HEK293T (cell line): Measurements from ENCODE around the gene KNL1.

Experiments
- CTCF ChIA-PET: fragments of 350-600 bp; formaldehyde crosslinking; extraction: SDS; loops from one replicate; lab custom pipeline; 2021; ENCODE audit warnings: antibody characterized with exemption, inconsistent platforms; lab: Yijun Ruan, JAX
- POLR2A ChIA-PET: fragments of 350-600 bp; formaldehyde crosslinking; extraction: SDS; loops from one replicate; lab custom pipeline; 2020; ENCODE audit warnings: antibody characterized with exemption, inconsistent platforms; lab: Yijun Ruan, JAX
- DNase-seq: peaks from one replicate; pipeline ENCODE4 v3.0.0; 2012; ENCODE audit warnings: mixed read lengths; ENCODE audit errors: extremely low spot score
- ARNT ChIP-seq: fragments of 450-650 bp; IDR thresholded peaks from 2 replicates; pipeline ENCODE4 v1.6.1; 2017; ENCODE audit warnings: mild to moderate bottlenecking
- BHLHE40 ChIP-seq: fragments of 450-650 bp; IDR thresholded peaks from 2 replicates; pipeline ENCODE4 v1.6.1; 2016; ENCODE audit warnings: mild to moderate bottlenecking, moderate library complexity, borderline replicate concordance
- CTBP1 ChIP-seq: fragments of 450-650 bp; IDR thresholded peaks from 2 replicates; pipeline ENCODE4 v1.6.1; 2016; ENCODE audit warnings: borderline replicate concordance
- ELF4 ChIP-seq: fragments of 450-650 bp; IDR thresholded peaks from 2 replicates; pipeline ENCODE4 v1.6.1; 2017; ENCODE audit warnings: antibody characterized with exemption
- FOXA1 ChIP-seq: fragments of 450-650 bp; IDR thresholded peaks from 2 replicates; pipeline ENCODE4 v1.6.1; 2016; ENCODE audit warnings: mild to moderate bottlenecking
- FOXK2 ChIP-seq: fragments of 450-650 bp; IDR thresholded peaks from 2 replicates; pipeline ENCODE4 v1.6.1; 2016; ENCODE audit warnings: mild to moderate bottlenecking
- FOXM1 ChIP-seq: fragments of 450-650 bp; IDR thresholded peaks from 2 replicates; pipeline ENCODE4 v1.6.1; 2017; ENCODE audit warnings: mild to moderate bottlenecking, borderline replicate concordance
- HDGF ChIP-seq: fragments of 450-650 bp; IDR thresholded peaks from 2 replicates; pipeline ENCODE4 v1.6.1; 2017; ENCODE audit warnings: antibody characterized with exemption, borderline replicate concordance
- L3MBTL2 ChIP-seq: fragments of 450-650 bp; conservative IDR thresholded peaks from 2 replicates; pipeline ENCODE4 v1.6.1; 2016; ENCODE audit warnings: mild to moderate bottlenecking
- LEF1 ChIP-seq: fragments of 450-650 bp; IDR thresholded peaks from 2 replicates; pipeline ENCODE4 v1.6.1; 2017; ENCODE audit warnings: mild to moderate bottlenecking, borderline replicate concordance
- NFRKB ChIP-seq: fragments of 450-650 bp; IDR thresholded peaks from 2 replicates; pipeline ENCODE4 v1.6.1; 2016; ENCODE audit warnings: mild to moderate bottlenecking, moderate library complexity
- SP1 ChIP-seq: fragments of 450-650 bp; IDR thresholded peaks from 2 replicates; pipeline ENCODE4 v1.6.1; 2017
- SUZ12 ChIP-seq: fragments of 450-650 bp; IDR thresholded peaks from 2 replicates; pipeline ENCODE4 v1.6.1; 2016; ENCODE audit warnings: mild to moderate bottlenecking
- TARDBP ChIP-seq: fragments of 450-650 bp; IDR thresholded peaks from 2 replicates; pipeline ENCODE4 v1.6.1; 2016
- ZNF384 ChIP-seq: fragments of 450-650 bp; IDR thresholded peaks from 2 replicates; pipeline ENCODE4 v1.6.1; 2016
- TF ChIP-seq, protein P1 (sequence below): fragments of 450-650 bp; IDR thresholded peaks from 2 replicates; pipeline ENCODE4 v1.6.1; 2016

KNL1 gene

GRCh38 chr15:40684381-40684780 is 90.3 kb downstream of the KNL1 start:
- CTCF ChIA-PET: interaction anchor here (0.6 to 1.0 kb wide), 4 partner anchors 10 to 1082 kb away, joined by 3 to 8 read pairs (median 4); no protein-coding TSS in a partner anchor

DNA sequence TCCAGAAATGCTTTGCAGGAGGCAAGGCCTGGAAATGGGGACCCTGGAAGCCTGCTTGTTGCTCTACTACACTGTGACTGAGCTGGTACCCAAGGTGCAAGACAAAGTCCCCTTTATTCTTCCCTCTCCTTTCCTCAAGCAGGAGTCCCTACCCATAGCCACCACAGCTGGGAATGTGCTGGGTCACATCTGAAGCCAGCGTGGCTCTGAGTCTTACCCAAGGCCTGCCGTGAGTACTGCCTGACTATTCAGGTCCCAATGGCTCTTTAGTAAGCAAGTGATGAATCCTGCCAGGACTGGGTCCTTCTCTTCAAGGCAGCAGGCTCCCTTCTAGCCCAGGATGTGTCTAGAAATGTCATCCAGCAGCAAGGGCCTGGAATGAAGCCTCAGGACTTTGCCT is 91.3 kb downstream of the KNL1 start:
- ChIA-PET POLR2A (interaction anchor here (1.9 kb wide), 1 partner anchor 9 kb away, joined by 9 read pairs; the partner anchor contains the start of gene RAD51), CTCF (interaction anchor here (1.0 kb wide), 1 partner anchor 97 kb away, joined by 4 read pairs; no protein-coding TSS in a partner anchor)
- TF ChIP-seq ZNF384 (no peak), HDGF (no peak), L3MBTL2 (no peak), FOXA1 (no peak), FOXK2 (no peak), ARNT (no peak)
- DNase-seq: no peak

More at GRCh38 chr15:40684381-40684780, 90.3 kb downstream of the KNL1 start:
- no peak for DNase-seq
- POLR2A ChIA-PET: interaction anchor here (1.0 kb wide), 1 partner anchor 10 kb away, joined by 6 read pairs; the partner anchor contains the start of gene RAD51
- TF ChIP-seq FOXK2 (no peak), L3MBTL2 (no peak), BHLHE40 (no peak), LEF1 (no peak), ELF4 (no peak), TARDBP (no peak), HDGF (no peak), NFRKB (no peak), ZNF384 (no peak), FOXM1 (no peak), ARNT (no peak), SP1 (no peak), CTBP1 (no peak), FOXA1 (no peak), SUZ12 (no peak)
- TF ChIP-seq, protein P1, sequence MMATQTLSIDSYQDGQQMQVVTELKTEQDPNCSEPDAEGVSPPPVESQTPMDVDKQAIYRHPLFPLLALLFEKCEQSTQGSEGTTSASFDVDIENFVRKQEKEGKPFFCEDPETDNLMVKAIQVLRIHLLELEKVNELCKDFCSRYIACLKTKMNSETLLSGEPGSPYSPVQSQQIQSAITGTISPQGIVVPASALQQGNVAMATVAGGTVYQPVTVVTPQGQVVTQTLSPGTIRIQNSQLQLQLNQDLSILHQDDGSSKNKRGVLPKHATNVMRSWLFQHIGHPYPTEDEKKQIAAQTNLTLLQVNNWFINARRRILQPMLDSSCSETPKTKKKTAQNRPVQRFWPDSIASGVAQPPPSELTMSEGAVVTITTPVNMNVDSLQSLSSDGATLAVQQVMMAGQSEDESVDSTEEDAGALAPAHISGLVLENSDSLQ: no peak

- TF ChIP-seq SUZ12 (no peak), HDGF (no peak), LEF1 (no peak), TARDBP (no peak), CTBP1 (no peak), BHLHE40 (no peak), SP1 (no peak)
- ChIA-PET POLR2A (no interaction called here), CTCF (no interaction called here)
These were observed 95.1 kb downstream of the KNL1 start for GRCh38 chr15:40688932-40689799.

DNA sequence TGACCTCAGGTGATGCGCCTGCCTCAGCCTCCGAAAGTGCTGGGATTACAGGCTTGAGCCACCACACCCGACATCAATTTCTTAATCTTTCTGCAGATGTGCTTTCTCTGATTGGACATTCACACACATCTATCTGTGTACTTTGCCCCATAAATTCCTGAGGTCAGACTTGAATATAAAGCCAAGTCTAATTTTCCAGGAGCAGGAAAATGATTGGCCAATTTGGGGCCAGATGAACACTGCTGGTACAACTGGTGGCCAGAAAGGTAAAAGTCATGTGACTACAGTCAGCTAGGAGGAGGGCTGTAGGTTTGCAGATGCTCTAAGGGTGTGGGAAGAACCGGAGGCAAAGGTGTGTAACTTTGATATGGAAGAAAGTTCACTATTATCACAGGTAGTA is 97.7 kb downstream of the KNL1 start:
- ChIA-PET POLR2A (no interaction called here), CTCF (no interaction called here)

More at GRCh38 chr15:40688932-40689799, 95.1 kb downstream of the KNL1 start:
- DNase-seq: no peak

GRCh38 chr15:40693904-40694687 is 100.0 kb downstream of the KNL1 start:
- POLR2A ChIA-PET: interaction anchor here (0.6 to 2.4 kb wide), 19 partner anchors 8 to 200 kb away, joined by 3 to 9 read pairs (median 6); partner anchors contain the start of genes DNAJC17, RPUSD2, VPS18 and ZFYVE19
- DNase-seq: no peak
- CTCF ChIA-PET: interaction anchor here (0.6 to 1.2 kb wide), 4 partner anchors 10 to 164 kb away, joined by 3 to 8 read pairs (median 4); no protein-coding TSS in a partner anchor
- TF ChIP-seq FOXK2: no peak
- no peak for TF ChIP-seq BHLHE40
- no peak for TF ChIP-seq L3MBTL2
- no peak for TF ChIP-seq FOXM1
- TF ChIP-seq ELF4: no peak
- TF ChIP-seq ZNF384: no peak
- no peak for TF ChIP-seq SUZ12
- no peak for TF ChIP-seq CTBP1
- no peak for TF ChIP-seq LEF1
- TF ChIP-seq, protein P1: no peak
- no peak for TF ChIP-seq NFRKB
- TF ChIP-seq HDGF: no peak
- no peak for TF ChIP-seq ARNT
- no peak for TF ChIP-seq SP1
- TF ChIP-seq TARDBP: no peak
- TF ChIP-seq FOXA1: no peak

More for the DNA sequence above, 97.7 kb downstream of the KNL1 start:
- no peak for DNase-seq
- no peak for TF ChIP-seq NFRKB
- no peak for TF ChIP-seq SUZ12
- no peak for TF ChIP-seq FOXK2
- no peak for TF ChIP-seq L3MBTL2
- TF ChIP-seq SP1: no peak
- TF ChIP-seq FOXM1: no peak
- no peak for TF ChIP-seq BHLHE40
- no peak for TF ChIP-seq LEF1
- TF ChIP-seq, protein P1: no peak
- TF ChIP-seq ZNF384: no peak
- no peak for TF ChIP-seq FOXA1
- TF ChIP-seq TARDBP: no peak
- no peak for TF ChIP-seq CTBP1
- TF ChIP-seq ELF4: no peak
- TF ChIP-seq ARNT: no peak
- TF ChIP-seq HDGF: no peak
